GM21619 (cell line): ENCODE data around the gene PXMP4.

Experiments used
- ATAC-seq: cut with Tn5 transposase; IDR thresholded peaks from one replicate; pipeline ENCODE4 v1.9.1; 2021; ENCODE audit not compliant: unreplicated experiment

Gene PXMP4

DNA sequence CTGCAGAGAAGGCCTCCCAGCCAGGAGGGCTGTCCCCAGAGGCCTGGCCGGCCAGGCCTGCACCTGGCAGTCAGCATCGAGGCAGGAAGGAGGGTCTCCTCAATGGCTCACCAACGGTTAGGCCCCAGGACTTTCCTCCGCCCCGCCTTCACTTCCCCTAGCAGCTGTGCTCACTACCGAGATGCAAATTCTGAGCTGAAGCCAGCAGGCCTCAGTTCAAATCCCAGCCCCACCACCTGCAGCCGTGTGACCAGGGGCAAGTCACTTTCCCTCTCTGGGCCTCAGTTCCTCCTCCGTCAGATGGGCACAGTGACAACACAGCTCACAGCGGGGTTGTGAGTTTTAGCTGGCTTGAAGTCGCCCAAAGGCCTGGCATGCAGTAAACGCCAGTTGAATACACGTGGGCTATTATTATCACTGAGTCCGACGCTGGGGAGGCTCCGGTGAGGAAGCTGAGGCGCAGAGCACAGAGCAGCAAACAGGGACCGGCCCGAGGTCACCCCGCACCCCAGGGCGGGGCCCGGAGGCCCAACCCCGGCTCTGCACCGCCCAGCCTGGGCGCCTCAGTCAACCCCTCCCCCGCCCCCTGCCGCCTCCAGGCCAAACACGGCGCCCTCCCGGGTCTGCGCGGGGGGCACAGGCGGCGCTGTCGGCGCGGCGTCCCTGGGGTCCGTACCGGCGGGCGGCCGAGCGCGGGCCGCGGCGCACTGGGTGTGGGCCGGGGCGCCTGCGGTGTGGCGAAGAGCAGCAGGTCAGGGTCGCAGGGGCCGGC, 34.6 kb downstream of the PXMP4 start:
- peak; percentile 38 for ATAC-seq

DNA sequence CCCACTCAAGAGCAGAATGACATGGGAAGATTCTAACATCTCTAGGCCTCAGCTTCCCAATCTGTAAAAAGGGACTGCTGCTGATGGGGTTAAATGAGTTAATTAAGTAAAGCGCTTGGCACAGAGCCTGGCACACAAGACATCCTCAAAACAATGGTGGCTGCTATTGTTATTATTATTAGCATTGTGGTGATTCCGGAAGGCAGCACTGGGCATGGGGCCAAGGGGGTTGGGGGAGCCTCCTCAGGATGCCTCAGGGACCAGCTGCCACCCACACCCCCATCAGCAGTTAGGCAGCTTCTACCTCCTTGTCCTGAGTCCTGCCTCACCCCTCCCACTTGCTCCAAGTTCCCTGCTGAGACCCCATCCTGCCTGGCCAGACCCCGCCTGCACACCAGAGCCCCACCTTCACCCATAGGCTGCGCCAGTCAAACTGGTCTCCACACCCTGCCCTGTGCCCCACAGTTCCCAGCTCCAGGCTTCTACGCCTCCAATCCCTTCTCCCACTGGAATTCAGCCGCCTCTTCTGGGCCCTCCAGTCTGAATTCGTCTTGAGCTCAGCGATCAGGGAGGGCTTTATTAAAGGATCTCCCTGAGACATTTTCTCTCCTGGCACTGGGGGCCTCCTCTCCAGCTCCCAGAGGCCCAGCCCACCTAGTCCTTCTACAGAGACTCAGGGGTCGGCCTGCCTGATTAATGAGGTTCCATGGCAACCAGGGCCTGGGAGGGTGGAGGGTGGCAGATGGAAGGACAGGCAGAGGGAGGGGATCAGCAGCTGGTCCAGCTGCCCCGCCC, 35.4 kb downstream of the PXMP4 start:
- no peak for ATAC-seq

DNA sequence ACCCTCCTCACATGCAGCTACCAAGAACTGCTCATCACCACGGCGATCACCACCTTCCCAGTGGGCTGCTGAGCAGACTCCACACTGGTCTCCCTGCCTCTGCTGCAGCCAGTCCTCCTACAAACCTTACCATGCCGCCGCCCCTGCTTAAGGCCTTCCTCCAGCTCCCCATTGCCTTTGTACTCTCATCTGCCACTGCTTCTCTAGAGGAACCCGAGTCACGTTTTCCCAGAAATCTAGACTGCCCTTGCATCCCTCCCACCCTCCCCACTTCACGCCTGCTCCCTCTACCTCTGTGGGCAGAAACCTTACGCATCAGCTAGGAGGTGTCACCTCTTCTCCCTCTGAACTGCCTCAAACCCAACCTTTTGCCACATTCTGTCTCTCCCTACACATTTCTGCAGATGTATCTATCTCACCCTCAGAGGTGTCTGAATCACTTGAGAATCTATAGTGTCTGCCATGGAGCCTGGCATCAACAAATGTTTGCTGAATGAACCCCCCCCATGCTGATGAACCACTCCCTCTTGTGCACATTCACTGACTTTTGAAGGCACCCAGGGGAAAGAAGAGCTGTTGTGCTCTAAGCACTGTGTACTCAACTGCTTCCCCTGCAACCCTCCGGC, 38.3 kb downstream of the PXMP4 start:
- no peak for ATAC-seq

DNA sequence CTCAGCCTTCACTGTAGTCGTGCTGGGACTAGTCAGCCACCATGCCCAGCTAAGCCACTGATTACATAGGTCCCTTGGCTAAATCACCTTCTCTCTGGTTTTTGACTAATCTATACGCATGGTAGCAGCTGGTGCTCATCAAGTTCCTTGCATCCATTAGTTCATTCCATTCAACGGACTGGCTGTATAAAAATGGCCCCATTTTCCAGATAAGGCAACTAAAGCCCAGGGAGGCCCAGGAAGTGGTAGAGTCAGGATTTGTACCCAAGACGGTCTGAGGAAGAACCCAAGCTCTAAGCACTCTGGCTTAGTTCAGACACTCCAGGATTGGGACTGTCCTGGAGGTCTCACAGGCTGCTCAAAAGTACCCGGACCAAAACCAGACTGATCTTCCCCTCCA, 38.8 kb downstream of the PXMP4 start:
- no peak for ATAC-seq

DNA sequence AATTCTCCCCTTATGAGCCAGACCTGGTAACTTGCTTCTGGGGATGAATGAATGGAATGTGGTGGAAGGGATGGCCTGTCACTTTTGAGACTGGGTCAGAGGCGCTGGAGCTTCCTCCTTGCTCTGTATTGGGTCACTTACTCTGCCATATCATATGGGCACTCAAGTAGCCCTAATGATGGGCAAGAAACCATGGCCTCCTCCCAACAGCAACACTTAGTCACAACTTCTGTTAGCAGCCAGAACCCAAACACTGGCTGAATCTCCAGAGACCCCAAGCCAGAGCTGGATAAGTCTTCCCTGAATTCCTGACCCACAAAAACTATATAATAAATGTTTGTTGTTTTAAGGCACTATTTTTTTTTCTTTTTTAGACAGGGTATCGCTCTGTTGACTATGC, 39.4 kb downstream of the PXMP4 start:
- no peak for ATAC-seq

DNA sequence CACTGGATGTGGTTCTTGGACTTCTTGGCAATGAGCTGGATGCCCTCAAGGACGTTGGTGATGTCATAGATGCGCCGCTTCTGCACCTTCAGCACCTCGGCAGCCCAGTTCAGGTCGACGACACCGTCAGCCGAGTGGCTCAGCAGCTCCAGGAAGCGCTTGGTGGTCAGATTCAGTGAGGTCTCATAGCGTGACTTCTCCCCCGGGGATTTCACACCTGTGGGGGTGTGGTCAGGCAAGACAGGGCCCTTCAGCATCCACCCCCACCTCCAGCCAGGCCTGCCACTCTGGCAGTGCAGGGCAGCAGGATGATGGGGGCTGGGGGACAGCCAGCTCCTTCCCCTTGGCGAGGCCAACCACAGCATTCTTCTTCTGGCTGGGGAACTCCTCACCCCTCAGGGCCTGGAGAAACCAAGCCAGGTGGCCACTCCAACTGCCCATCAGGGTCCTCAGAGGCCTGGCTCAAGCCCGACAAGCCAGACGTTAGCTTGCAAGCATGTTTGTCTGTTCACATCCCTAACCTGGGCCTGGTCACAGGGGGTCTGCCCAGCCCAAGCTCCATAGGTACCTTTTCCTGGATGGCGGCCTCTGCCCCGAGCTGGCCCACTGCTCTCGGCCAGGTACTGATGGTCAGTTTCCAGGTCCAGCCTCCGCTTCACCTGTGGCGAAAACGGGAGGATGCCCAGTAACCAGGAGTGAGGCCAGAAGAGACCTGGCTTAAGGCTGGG, 40.2 kb downstream of the PXMP4 start:
- peak; percentile 63 for ATAC-seq

DNA sequence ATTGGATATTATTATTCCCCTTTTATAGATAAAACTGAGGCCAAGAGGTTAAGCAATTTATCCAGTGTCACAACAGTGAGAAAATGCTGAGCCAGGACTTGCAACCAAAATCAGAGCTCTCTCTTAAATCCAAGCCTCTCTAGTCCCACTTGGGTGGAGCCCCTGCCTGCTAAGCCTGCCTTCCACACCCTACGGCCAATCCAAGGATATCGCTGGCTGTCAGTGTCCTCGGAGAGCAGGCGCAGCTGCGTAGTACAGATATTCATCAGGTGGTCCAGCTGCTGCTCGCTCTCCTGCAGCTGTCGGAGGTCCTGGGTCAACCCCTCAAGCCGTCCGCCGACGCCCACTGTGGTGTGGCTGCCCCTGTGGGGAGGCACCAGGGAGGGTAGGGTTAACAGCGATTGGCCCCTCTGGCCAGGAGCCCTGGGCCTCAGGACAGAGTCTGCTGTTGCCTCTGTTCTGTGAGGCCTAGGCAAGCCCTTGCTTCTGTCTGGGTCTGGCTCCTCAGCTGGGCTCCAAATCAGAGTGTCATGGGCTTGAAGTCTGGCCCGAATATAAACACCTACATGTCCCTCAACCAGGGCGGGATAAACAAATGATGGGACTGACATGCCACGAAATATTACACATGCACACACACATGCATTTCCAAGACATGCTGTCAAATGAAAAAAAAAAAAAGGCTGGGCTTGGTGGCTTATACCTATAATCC, 42.0 kb downstream of the PXMP4 start:
- ATAC-seq: no peak

DNA sequence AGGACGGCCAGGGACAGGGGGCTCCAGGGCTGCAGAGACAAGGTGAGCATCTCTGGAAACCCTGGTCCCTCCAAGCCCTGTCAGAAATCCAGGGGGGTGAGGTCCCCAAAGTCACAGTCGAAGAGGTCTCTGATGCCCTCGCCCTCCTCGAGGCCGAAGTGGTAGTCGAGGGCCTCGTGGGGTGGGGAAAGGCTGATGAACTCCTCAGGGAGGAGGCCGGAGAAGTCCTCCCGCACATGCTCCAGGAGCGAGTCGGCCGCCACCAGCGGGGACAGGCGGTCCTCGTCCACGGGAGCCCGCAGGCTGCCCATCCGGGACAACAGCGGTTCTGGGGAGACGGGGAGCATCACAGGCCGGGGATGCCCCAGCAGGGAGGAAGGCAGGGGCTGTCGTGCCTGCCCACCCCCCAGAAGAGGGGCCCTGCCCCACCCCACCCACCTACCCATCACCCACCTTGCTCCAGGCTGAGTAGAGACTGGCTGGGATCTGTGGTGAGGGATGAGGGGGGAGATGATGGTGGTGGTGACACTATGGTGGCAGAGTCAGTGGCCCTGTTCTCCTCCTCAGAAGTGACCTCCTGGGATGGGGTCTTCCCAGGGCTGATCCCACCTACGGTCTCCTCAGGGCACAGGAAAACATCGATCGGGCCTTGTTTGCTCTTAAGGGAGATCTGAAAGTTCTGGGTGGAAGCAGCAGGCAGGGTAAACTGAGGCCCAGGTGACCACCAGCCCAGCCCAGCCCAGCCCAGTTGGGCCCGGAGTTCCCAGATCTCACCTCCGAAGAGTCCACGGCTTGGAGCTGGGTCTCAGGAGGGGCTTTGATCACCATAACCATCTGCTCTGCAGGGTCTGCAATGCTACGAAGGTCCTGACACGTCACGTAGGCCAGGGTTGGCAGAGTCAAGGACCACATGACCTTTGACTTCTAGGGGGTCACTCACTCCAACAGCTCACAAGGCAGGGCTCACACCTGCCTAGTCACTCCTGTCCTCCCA, 43.2 kb downstream of the PXMP4 start:
- no peak for ATAC-seq

DNA sequence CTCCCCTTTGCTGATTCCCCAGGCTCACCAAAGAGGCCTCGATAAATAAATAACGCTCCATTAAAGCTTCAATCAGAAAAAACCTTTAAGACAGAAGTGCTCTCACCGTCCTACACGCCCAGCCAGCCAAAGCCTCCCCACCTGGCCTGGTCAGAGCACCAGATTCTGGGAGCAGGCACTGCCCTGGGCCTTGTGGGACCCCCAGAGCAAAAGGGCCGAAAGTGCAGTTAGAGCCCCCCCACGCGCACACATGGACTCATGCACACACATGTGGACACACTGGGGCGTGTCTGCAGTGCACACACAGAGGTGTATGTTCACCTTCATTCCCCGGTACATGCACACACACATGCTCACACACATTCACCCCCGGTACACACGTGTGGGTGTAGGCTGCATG, 44.0 kb downstream of the PXMP4 start:
- no peak for ATAC-seq

DNA sequence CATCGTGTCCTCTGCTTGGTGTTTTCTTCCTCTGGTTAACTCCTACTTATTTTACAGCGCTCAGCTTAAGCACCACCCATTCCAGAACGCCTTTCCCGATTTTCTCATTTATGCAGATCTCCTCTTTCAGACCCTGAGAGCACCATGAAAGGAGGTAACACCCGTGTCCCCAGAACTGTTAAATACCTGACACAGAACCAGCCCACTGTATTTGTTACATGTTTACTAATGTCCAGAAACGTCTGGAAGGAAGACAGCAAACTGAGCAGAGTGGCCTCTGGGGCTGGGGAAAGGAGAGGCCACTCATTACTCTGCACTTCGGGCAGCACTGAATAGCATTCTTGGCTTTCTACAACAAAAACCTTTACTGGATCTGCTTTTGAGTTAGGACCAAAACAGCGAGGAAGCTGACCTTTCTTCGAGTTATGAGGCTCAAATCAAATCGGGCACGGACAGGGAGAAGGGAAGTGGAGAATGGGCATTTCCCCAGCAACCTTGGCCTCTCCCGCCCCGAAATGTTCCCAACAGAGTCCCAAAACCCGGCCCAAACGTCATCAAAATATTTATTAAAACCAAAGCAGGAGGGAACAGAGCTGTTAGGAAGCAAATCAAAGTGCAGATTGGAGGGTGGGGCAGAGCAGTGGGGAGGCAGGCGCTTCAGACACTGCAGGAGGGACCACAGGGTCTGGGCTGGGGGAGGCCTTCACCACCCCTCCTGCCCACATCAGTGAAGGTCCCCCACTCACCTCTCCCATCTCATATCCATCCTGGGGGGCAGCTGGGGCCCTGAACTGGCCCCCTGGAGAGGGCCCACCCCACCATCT, 44.8 kb downstream of the PXMP4 start:
- ATAC-seq: no peak

DNA sequence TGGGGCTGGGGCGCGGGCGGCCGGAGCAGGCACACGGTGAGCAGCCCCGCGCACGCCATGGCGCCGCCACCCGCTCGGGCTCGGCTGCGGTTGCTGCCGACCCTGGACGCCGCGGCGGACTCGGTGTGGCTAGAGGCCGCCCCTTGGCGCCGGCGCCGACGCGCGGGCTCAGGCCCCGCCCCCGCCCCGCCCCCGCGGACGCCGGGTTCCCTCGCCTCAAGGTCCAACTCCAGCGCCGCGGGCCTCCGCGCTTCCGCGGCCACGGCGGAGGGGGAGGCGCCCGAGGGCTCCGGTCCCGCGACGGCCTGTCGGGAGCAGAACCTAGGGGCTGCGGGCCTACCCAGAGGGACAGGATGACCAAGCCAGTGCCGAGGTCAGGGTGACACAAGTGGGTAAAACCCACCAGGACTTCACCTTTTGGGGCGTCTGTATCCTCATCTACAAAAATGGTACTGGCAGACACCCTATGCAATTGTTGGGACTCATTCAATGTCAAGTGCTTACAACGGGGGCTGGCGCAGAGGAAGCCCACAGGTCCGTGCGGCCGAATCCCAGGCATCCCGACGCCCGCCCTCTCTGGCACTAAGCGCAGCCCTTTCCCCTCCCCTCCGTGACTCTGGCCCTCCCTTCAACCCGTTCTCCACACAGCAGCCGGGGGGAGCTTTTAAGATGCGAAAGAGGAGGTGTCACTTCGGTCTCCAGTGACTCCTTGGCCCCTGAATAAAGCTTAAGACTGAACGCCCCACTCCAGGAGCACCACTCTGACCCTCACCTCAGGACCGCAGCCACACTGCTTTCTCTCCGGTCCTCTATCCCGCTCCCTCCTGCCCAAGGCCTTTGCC, 45.6 kb downstream of the PXMP4 start, which contains the start of gene NECAB3:
NECAB3 (minus strand) TSS at position 135 of the 842 bp plus-strand sequence; CDS start at position 59, 76 bp downstream.
- ATAC-seq: peak; percentile 67

DNA sequence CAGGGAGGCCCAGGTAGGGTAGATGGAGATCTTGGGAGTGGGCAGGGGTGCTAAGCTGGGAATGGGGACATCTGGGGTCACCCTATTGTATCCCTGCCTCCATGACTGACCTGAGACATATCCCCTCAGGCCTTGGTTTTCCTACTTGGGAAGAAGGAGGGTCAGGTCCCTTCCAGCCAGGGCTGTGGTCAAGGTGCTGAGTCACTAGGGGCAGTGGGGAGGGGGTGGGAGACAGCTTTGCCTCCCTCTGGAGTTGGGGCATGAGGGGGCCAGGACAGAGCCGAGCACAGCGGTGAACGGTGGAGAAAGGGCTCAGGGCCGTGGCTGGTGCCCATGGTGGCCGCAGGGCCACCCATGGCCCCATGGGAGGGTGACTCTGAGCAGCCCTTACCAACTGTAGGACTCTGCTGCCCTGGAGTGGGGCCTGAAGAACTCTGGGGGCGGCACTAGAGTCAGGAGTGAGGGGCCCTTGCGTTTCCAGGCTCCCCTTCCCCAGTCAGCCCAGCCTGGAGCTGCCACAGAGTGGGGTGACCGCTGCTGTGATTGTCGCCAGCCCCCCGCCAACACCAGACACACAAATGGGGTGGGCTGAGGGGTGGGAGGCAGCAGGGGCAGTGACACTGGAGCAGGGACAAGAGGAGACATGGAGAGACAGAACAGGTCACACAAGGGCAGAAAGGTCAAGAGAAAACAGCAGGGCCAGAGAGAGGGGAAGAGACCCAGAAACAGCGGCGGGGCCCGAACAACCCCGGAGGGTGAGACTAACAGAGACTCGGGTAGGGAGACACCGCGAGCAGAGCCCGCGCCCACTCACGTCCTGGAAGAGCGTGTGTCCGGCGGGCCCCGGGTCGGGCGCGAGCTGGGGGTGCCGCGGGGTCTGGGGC, 46.5 kb downstream of the PXMP4 start:
- no peak for ATAC-seq

DNA sequence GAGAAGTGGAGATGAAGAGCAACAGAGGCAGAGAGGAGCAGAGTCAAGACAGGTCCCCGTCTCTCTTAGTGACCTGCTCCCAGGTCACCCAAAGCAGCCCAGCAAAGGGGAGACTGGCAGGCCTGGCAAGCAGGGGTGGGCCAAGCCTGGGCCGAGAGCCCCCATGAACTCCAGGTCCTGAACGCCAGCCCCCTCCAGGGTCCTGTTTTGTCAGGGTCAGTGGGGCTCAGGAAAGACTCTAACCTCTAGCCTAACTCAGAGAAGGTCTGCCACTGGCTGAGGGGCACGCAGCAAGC, 47.0 kb downstream of the PXMP4 start:
- no peak for ATAC-seq

DNA sequence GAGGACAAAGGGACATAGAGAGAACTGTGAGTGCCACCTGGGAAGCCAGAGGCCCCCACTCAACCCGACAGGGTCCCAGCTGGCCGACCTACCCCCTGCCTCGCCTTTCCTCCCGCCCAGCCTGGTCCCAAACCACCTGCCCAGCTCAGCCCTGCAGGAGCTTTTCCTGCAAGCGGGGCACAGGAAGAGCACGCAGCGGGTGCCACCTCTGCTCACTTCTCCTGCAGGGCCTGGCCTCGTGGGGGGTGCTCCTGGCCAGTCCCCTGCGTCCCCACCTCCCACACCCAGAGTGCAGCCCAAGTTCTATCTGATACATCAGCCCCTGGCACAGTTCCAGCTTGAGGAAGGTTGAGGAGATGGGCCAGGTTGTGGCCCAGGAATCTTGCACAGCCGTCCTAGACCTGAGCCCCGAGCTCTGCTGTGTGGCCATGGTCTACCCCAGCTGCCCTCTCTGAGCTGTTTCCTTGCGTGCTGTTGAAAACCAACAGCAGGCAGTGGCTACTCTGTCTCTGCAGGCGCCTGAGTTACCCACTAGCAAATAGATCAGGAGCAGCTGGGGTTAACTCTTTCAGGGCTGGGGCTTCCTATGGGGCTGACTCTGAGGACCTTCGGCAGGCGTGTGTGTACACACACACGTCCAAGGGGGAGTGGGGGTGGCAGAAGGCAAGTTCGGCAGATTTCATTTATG, 47.5 kb downstream of the PXMP4 start:
- no peak for ATAC-seq

DNA sequence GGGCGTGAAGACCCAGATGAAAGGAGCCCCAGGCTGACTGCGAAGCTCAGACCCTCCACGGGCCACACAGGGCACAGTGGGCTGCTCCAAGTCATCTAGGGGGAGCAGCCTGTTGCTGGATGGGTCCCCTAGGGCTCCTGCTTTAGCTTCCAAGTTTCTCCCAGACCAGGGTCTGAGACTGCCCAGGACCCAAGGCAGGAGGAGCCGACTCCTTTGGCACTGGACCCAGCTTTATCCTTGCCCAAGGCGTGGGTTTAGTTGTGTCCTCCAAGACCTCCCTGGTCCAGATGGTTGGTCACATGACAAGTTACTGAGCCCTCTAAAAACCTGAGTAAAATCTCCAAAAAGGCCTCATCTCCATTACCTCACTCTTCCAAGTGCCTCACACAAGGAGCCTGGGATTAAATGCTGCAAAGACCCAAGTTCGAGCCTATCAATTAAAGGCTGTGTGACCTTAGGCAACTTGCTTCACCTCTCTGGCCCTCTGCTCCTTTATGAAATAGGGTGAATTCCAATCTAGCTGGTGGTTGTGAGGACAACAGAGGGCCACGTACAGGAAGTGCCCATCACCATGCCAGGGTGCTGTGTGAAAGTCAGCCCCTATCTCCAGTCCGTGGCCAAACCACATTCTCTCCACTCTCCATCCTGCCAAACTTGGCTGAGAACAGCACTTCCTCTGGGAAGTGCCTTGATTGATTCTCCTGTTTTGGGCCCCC, 48.4 kb downstream of the PXMP4 start:
- no peak for ATAC-seq
